Measurements from ENCODE around the gene CD72.
A peak's percentile ranks its signal among the peaks of the same experiment; 100 is the strongest.

GRCh38 chr9:35603986-35604577 lies 14.1 kb downstream of the CD72 start:
- TF ChIP-seq ZFP3 (CRISPR knock-in tag; IDR thresholded peaks at IDR 0.05) (no peak), CSDC2 (CRISPR knock-in tag; IDR thresholded peaks at IDR 0.05) (no peak), ZFP30 (CRISPR knock-in tag; IDR thresholded peaks at IDR 0.05) (no peak), PATZ1 (CRISPR knock-in tag; IDR thresholded peaks at IDR 0.05; ENCODE audit: borderline replicate concordance) (peak; percentile 77), SNAI2 (CRISPR knock-in tag; IDR thresholded peaks at IDR 0.05) (no peak), ZNF8 (CRISPR knock-in tag; IDR thresholded peaks at IDR 0.05) (no peak), PPARA (CRISPR knock-in tag; IDR thresholded peaks at IDR 0.05; ENCODE audit: borderline replicate concordance) (no peak)

Data from SK-N-SH treated with all-trans-retinoic acid at 6 μM for 48 hours (cell line).